Liver (tissue), 9 donors: ENCODE data around the gene EXO1. TPM values are rescaled to one million over a fixed set of nuclear protein-coding genes. Genes with fewer than 3 reads are reported as not detected.

Experiments
- DNase-seq: peaks from one replicate; pipeline ENCODE4 v3.0.0-alpha.2; 2017; ENCODE audit warnings: low spot score
- H3K27ac ChIP-seq, 2 donors: one replicate each; pipeline ENCODE4 v1.7.0; 2013; ENCODE audit warnings: inconsistent platforms in 2 of 2, low read length in 2 of 2, control low read depth in 1 of 2, low read depth in 1 of 2, mild to moderate bottlenecking in 1 of 2
- H3K27me3 ChIP-seq, 4 donors: one replicate each; pipeline versions ENCODE4 v1.6.1 to v1.7.0; 2013; ENCODE audit warnings: low read length in 3 of 4, inconsistent platforms in 1 of 4, mild to moderate bottlenecking in 1 of 4, moderate library complexity in 1 of 4; ENCODE audit not compliant: control insufficient read depth in 4 of 4, insufficient read depth in 4 of 4
- H3K36me3 ChIP-seq, 4 donors: one replicate each; pipeline versions ENCODE4 v1.6.1 to v1.7.0; 2013; ENCODE audit warnings: low read length in 3 of 4, mild to moderate bottlenecking in 3 of 4, low read depth in 1 of 4, moderate library complexity in 1 of 4; ENCODE audit not compliant: control insufficient read depth in 4 of 4, insufficient read depth in 3 of 4
- H3K4me1 ChIP-seq, 4 donors: one replicate each; pipeline versions ENCODE4 v1.6.1 to v1.7.0; 2013; ENCODE audit warnings: low read length in 3 of 4, mild to moderate bottlenecking in 3 of 4, moderate library complexity in 1 of 4; ENCODE audit not compliant: control insufficient read depth in 4 of 4, insufficient read depth in 4 of 4
- H3K4me3 ChIP-seq, 3 donors: one replicate each; pipeline versions ENCODE4 v1.6.1 to v1.7.0; 2013; ENCODE audit warnings: low read length in 3 of 3, control low read depth in 1 of 3, low read depth in 1 of 3, mild to moderate bottlenecking in 1 of 3
- H3K9ac ChIP-seq, 2 donors: one replicate each; pipeline ENCODE4 v1.7.0; 2013; ENCODE audit warnings: low read length in 2 of 2, mild to moderate bottlenecking in 2 of 2, moderate library complexity in 2 of 2, control low read depth in 1 of 2, low read depth in 1 of 2
- H3K9me3 ChIP-seq, 4 donors: one replicate each; pipeline versions ENCODE4 v1.6.1 to v1.7.0; 2013; ENCODE audit warnings: low read length in 3 of 4; ENCODE audit not compliant: control insufficient read depth in 4 of 4
- EGR1 ChIP-seq, 2 donors: IDR thresholded peaks; 2 replicates each; pipeline ENCODE4 v1.6.1; 2016 to 2018; ENCODE audit warnings: antibody characterized with exemption in 2 of 2, low read depth in 2 of 2
- FOXA1 ChIP-seq: IDR thresholded peaks from 2 replicates; pipeline ENCODE4 v1.6.1; 2016; ENCODE audit warnings: antibody characterized with exemption
- FOXA2 ChIP-seq: IDR thresholded peaks from 2 replicates; pipeline ENCODE4 v1.6.1; 2016; ENCODE audit warnings: antibody characterized with exemption
- GABPA ChIP-seq, 2 donors: IDR thresholded peaks in 1 of 2; conservative IDR thresholded peaks in 1 of 2; 2 replicates each; pipeline ENCODE4 v1.6.1; 2016; ENCODE audit warnings: antibody characterized with exemption in 2 of 2, mild to moderate bottlenecking in 1 of 2, moderate library complexity in 1 of 2
- HNF4A ChIP-seq, 2 donors: conservative IDR thresholded peaks; 2 replicates each; pipeline ENCODE4 v1.6.1; 2016; ENCODE audit warnings: antibody characterized with exemption in 2 of 2, mild to moderate bottlenecking in 2 of 2
- HNF4G ChIP-seq: IDR thresholded peaks from 2 replicates; pipeline ENCODE4 v1.6.1; 2016; ENCODE audit warnings: antibody characterized with exemption
- JUND ChIP-seq, 2 donors: IDR thresholded peaks; 2 replicates each; pipeline ENCODE4 v1.6.1; 2016; ENCODE audit warnings: antibody characterized with exemption in 2 of 2
- TAF1 ChIP-seq: conservative IDR thresholded peaks from 2 replicates; pipeline ENCODE4 v1.6.1; 2016; ENCODE audit warnings: antibody characterized with exemption, mild to moderate bottlenecking
- YY1 ChIP-seq: IDR thresholded peaks from 2 replicates; pipeline ENCODE4 v1.6.1; 2016; ENCODE audit warnings: antibody characterized with exemption, mild to moderate bottlenecking
- WGBS: extraction: QIAGEN DNeasy Blood & Tissue Kit; methylation state at CpG from one replicate; pipeline ENCODE4 v1.1.7; 2013; 5-methylcytosine and 5-hydroxymethylcytosine counted together
- polyA plus RNA-seq, 2 donors: library from polyadenylated mRNA; stranded (reverse) in 1 of 2; unstranded in 1 of 2; fragments of 200-250 nt in 1 of 2; fragments of >200 nt in 1 of 2; fragmentation: Nextera tagmentation in 1 of 2; extraction: Ambion mirVana in 1 of 2; gene quantifications; one replicate each; pipeline versions ENCODE4 v1.2.1 to v1.2.3, GENCODE V29; 2013 to 2015
- total RNA-seq, 2 donors: library from RNA; depleted of rRNA; stranded (reverse); fragments of >200 nt; gene quantifications; one replicate each; pipeline ENCODE4 v1.2.3, GENCODE V29; 2014
- TF ChIP-seq, protein P1 (sequence below): IDR thresholded peaks from 2 replicates; pipeline ENCODE4 v1.6.1; 2016; ENCODE audit warnings: antibody characterized with exemption
- TF ChIP-seq, protein P2 (sequence below): IDR thresholded peaks from 2 replicates; pipeline ENCODE4 v1.6.1; 2016; ENCODE audit warnings: antibody characterized with exemption
- TF ChIP-seq, protein P3 (sequence below): fragments of 150-350 bp; IDR thresholded peaks from 2 replicates; pipeline ENCODE4 v1.5.1; 2017; ENCODE audit warnings: improper control_type of control experiment, low read depth, low read length; ENCODE audit not compliant: missing input control
- TF ChIP-seq, protein P4 (sequence below): IDR thresholded peaks from 2 replicates; pipeline ENCODE4 v1.6.1; 2016; ENCODE audit warnings: antibody characterized with exemption, mild to moderate bottlenecking
- donor health status: healthy.
- donor health status: healthy.
- donor health status: healthy.
- donor health status: healthy.
- donor health status: healthy.

The EXO1 gene
- total and polyA plus RNA-seq, 4 donors, result 0.25 to 16.2 (median 0.48) TPM

DNA sequence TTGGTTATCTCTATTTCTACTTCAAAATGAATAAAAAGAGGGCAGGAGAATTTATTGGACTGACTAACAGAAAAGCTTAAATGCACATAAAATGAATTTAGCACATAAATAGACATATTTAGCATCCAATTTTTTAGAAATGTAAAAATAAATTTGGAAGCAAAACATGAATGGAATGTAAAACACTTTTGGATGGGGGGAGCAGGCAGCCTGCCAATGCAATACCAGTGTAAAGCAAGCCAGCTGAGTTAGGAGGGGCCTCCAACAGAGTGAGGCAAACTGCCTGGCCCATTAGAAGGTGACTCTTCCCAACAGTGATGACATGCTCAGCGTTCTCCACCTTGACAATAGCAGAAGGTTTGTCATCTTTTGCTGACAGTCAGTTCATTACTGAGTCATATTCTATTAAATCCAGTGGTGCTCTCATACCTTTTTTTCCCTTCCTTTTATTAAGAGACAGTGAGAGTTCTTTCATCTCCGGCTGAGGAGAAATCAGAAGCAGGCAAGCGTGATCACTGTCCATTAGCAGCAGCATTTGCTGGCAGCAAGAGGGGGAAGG is 19.5 kb upstream of the EXO1 start:
- Histone ChIP-seq H3K4me1 (peaks cover 0 to 4% (median 2%) of the 10 kb centered on the region in 4 donors), H3K9me3 (no peaks in the 10 kb centered on the region), H3K4me3 (no peak overlapping the region), H3K9ac (no peak overlapping the region), H3K36me3 (no peaks in the 10 kb centered on the region), H3K27me3 (no peaks in the 10 kb centered on the region), H3K27ac (no peak overlapping the region)
- 77% methylated on average over 3 of the region's 3 CpGs for WGBS
- TF ChIP-seq FOXA1 (no peak), GABPA (IDR thresholded peaks at IDR 0.05 in 1 of 2, conservative IDR thresholded peaks at IDR 0.05 in 1 of 2) (no peak), JUND (IDR thresholded peaks at IDR 0.05) (no peak), YY1 (no peak), HNF4A (conservative IDR thresholded peaks at IDR 0.05) (no peak), TAF1 (no peak)
- TF ChIP-seq, protein P1, sequence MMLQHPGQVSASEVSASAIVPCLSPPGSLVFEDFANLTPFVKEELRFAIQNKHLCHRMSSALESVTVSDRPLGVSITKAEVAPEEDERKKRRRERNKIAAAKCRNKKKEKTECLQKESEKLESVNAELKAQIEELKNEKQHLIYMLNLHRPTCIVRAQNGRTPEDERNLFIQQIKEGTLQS, result no peak
- TF ChIP-seq, protein P2, sequence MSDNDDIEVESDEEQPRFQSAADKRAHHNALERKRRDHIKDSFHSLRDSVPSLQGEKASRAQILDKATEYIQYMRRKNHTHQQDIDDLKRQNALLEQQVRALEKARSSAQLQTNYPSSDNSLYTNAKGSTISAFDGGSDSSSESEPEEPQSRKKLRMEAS, result no peak
- no peak for DNase-seq

DNA sequence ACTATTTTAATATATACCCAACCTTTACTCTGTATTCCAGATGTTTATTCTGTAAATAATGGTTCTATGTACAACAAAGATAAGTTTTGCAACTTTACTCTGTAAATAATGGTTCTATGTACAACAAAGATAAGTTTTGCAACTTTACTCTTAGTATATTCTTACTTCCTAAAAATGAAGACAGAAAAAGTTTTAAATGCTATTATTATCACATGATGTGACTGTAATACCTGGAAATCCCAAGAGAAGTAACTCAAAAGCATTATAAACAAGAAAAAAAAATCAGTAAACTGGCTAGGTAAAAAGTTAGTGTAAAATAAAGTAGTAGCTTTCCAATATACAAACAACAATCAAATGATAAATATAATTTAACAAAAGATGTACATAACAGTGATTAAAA is 18.5 kb upstream of the EXO1 start:
- Histone ChIP-seq H3K36me3 (no peaks in the 10 kb centered on the region), H3K4me3 (no peak overlapping the region), H3K4me1 (peaks cover 0 to 4% (median 2%) of the 10 kb centered on the region in 4 donors), H3K9ac (no peak overlapping the region), H3K9me3 (no peaks in the 10 kb centered on the region), H3K27me3 (no peaks in the 10 kb centered on the region), H3K27ac (no peak overlapping the region)
- no peak for DNase-seq
- no peak for TF ChIP-seq JUND (IDR thresholded peaks at IDR 0.05)
- TF ChIP-seq, protein P1, result no peak
- TF ChIP-seq, protein P2, result no peak
- TF ChIP-seq, protein P3, sequence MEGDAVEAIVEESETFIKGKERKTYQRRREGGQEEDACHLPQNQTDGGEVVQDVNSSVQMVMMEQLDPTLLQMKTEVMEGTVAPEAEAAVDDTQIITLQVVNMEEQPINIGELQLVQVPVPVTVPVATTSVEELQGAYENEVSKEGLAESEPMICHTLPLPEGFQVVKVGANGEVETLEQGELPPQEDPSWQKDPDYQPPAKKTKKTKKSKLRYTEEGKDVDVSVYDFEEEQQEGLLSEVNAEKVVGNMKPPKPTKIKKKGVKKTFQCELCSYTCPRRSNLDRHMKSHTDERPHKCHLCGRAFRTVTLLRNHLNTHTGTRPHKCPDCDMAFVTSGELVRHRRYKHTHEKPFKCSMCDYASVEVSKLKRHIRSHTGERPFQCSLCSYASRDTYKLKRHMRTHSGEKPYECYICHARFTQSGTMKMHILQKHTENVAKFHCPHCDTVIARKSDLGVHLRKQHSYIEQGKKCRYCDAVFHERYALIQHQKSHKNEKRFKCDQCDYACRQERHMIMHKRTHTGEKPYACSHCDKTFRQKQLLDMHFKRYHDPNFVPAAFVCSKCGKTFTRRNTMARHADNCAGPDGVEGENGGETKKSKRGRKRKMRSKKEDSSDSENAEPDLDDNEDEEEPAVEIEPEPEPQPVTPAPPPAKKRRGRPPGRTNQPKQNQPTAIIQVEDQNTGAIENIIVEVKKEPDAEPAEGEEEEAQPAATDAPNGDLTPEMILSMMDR, result no peak
- TF ChIP-seq EGR1 (IDR thresholded peaks at IDR 0.05; ENCODE audit: low read depth in 2 of 2), result no peak
- no peak for TF ChIP-seq HNF4G
- no peak for TF ChIP-seq TAF1
- no peak for TF ChIP-seq YY1
- TF ChIP-seq GABPA (IDR thresholded peaks at IDR 0.05 in 1 of 2, conservative IDR thresholded peaks at IDR 0.05 in 1 of 2), result no peak
- TF ChIP-seq, protein P4, sequence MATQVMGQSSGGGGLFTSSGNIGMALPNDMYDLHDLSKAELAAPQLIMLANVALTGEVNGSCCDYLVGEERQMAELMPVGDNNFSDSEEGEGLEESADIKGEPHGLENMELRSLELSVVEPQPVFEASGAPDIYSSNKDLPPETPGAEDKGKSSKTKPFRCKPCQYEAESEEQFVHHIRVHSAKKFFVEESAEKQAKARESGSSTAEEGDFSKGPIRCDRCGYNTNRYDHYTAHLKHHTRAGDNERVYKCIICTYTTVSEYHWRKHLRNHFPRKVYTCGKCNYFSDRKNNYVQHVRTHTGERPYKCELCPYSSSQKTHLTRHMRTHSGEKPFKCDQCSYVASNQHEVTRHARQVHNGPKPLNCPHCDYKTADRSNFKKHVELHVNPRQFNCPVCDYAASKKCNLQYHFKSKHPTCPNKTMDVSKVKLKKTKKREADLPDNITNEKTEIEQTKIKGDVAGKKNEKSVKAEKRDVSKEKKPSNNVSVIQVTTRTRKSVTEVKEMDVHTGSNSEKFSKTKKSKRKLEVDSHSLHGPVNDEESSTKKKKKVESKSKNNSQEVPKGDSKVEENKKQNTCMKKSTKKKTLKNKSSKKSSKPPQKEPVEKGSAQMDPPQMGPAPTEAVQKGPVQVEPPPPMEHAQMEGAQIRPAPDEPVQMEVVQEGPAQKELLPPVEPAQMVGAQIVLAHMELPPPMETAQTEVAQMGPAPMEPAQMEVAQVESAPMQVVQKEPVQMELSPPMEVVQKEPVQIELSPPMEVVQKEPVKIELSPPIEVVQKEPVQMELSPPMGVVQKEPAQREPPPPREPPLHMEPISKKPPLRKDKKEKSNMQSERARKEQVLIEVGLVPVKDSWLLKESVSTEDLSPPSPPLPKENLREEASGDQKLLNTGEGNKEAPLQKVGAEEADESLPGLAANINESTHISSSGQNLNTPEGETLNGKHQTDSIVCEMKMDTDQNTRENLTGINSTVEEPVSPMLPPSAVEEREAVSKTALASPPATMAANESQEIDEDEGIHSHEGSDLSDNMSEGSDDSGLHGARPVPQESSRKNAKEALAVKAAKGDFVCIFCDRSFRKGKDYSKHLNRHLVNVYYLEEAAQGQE, result no peak
- no peak for TF ChIP-seq HNF4A (conservative IDR thresholded peaks at IDR 0.05)
- TF ChIP-seq FOXA2, result no peak
